Astrocyte of the cerebellum (primary cell): ENCODE data around the gene PPARA.
"Not testable (repeated sequence)": the region's sequence is repeated elsewhere in the genome, so short reads cannot be mapped to it uniquely, and the experiment has no call there.

Source experiments
- DNase-seq: peaks from one replicate; pipeline ENCODE4 v3.0.0-alpha.2; 2011; ENCODE audit warnings: low read depth
- H3K4me3 ChIP-seq: 2 replicates; pipeline ENCODE4 v1.5.1; 2011; ENCODE audit warnings: mild to moderate bottlenecking, low read depth, low read length, moderate library complexity
- in situ Hi-C: cut with HindIII; loops from 2 replicates; pipeline ENCODE4 v1.10.0; 2017; ENCODE audit warnings: low sequenced_read_pairs
- TF ChIP-seq, protein P1 (sequence below): IDR thresholded peaks from 2 replicates; pipeline ENCODE4 v1.5.1; 2012; ENCODE audit warnings: low read length, low read depth, moderate library complexity, mild to moderate bottlenecking; ENCODE audit errors: missing control alignments

The PPARA gene

GRCh38 chr22:46193898-46194310 lies 43.6 kb downstream of the PPARA start:
- in situ Hi-C loops: no loop called here
- no peak overlapping the region for H3K4me3 ChIP-seq
- TF ChIP-seq, protein P1, sequence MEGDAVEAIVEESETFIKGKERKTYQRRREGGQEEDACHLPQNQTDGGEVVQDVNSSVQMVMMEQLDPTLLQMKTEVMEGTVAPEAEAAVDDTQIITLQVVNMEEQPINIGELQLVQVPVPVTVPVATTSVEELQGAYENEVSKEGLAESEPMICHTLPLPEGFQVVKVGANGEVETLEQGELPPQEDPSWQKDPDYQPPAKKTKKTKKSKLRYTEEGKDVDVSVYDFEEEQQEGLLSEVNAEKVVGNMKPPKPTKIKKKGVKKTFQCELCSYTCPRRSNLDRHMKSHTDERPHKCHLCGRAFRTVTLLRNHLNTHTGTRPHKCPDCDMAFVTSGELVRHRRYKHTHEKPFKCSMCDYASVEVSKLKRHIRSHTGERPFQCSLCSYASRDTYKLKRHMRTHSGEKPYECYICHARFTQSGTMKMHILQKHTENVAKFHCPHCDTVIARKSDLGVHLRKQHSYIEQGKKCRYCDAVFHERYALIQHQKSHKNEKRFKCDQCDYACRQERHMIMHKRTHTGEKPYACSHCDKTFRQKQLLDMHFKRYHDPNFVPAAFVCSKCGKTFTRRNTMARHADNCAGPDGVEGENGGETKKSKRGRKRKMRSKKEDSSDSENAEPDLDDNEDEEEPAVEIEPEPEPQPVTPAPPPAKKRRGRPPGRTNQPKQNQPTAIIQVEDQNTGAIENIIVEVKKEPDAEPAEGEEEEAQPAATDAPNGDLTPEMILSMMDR: no peak
- no peak for DNase-seq

GRCh38 chr22:46195487-46196165 lies 45.3 kb downstream of the PPARA start:
- TF ChIP-seq, protein P1: no peak
- in situ Hi-C loops: no loop called here
- DNase-seq: no peak
- no peak overlapping the region for H3K4me3 ChIP-seq

DNA sequence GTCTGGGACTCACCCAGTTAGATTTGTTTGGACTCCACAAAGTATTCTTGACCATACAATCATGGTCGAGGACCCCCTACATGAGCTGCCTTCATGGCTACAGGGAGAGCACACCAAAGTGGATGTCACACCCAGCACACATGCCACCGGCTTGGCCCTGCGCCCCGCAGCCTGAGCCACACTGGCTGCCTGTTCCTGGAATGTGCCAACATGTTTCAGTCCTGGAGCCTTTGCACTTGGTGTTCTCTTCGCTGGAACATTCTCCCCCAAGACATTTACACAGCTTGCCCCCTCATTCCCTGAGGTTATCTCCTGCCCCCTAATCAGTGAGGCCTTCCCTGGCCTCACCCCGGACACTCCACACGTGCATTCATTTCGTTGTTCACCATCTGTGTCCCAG lies 46.0 kb downstream of the PPARA start:
- in situ Hi-C loops: no loop called here
- no peak for DNase-seq
- TF ChIP-seq, protein P1: no peak
- H3K4me3 ChIP-seq: no peak overlapping the region

DNA sequence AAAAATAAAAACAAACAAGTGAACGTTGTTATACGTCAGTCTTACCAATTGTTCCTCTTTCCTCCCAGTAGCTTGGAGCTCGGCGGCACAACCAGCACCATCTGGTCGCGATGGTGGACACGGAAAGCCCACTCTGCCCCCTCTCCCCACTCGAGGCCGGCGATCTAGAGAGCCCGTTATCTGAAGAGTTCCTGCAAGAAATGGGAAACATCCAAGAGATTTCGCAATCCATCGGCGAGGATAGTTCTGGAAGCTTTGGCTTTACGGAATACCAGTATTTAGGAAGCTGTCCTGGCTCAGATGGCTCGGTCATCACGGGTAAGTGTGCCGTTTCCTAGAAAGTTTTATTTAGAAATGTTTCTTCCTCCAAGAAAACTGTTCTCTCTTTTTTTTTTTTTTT lies 47.9 kb downstream of the PPARA start:
- DNase-seq: no peak
- in situ Hi-C loops: no loop called here
- no peak overlapping the region for H3K4me3 ChIP-seq
- TF ChIP-seq, protein P1: no peak

DNA sequence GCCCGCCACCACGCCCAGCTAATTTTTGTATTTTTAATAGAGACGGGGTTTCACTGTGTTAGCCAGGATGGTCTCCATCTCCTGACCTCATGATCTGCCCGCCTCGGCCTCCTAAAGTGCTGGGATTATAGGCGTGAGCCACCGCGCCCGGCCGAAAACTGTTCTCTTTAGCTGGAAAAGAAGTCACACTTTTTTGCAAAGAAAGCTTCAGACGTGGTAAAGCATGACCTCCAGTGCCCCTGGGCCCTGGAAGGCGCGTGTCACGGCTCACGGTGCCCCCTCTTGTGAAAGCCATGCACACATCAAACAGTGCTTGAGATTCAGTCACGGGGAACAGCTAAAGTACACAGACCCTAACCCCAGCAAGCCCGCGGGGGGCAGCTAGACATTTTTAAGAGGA lies 48.5 kb downstream of the PPARA start:
- in situ Hi-C loops, H3K4me3 ChIP-seq: not testable (repeated sequence)

DNA sequence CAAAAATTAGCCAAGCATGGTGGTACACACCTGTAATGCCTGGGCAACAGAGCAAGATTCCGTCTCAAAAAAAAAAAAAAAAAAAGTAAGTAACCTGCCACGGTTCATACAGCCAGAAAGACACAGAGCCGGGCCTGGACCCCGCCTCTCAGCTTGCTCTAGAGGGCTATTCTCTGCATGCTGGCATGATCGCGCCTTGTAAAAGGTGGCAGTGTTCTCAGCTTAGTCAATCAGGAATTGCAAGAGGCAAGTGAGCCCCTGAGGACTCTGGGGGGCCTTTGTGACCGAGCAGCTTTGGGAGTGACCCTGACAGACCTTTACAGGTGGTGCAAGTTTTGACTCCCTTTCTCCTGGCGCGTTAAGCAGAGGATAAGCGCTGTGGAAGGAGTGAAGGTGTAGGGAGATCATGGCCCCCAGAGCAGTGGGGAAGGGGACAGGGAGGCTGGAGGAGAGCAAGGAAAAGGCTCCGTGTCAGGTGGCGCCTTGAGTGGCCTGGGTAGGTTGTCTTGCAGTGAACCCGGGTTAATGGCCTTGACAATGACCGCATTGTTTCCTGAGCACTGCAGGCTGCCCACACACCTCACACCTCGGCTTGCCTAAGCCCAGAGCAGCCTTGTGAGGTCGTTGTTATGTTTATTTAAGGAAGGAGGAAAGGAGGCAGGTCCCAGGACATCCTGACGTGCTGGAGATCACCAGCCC lies 50.9 kb downstream of the PPARA start:
- TF ChIP-seq, protein P1: no peak
- in situ Hi-C loops: no loop called here

More for the DNA sequence above, 48.5 kb downstream of the PPARA start:
- not testable (repeated sequence) for DNase-seq

More for the DNA sequence above, 50.9 kb downstream of the PPARA start:
- no peak for DNase-seq
- no peak overlapping the region for H3K4me3 ChIP-seq
